ENCODE results near the gene CNIH2. TPM values are rescaled to one million over a fixed set of nuclear protein-coding genes. Genes with fewer than 3 reads are reported as not detected.
"Not testable (repeated sequence)": the region's sequence is repeated elsewhere in the genome, so short reads cannot be mapped to it uniquely, and the experiment has no call there.

CNIH2 gene
- total RNA-seq, 1 experiment from 2014 or later, result 5.8 TPM

DNA sequence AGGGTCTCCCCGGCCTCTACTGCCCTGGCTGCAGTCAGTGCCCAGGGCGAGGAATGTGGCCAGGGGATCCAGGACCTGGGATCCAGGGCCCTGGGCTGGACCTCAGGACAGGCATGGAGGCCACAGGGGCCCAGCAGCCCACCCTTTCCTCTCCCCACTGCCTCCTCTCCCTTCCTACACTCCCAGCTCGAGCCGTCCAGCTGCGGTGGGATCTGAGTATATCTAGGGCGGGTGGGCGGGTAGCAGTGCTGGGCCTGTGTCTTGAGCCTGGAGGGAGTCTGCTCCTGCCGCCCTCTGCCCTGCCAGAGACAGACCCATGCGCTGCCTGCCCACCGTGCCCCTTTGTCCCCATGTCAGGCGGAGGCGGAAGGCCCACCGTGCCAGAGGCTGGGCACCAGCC, 1.4 kb upstream of the CNIH2 start:
- not testable (repeated sequence) for H3K9me3 ChIP-seq (replicated peaks); H3K27ac ChIP-seq; H3K4me3 ChIP-seq; H3K27me3 ChIP-seq; DNase-seq; H3K36me3 ChIP-seq
- H3K4me1 ChIP-seq, result peaks cover 27% of the 10 kb centered on the region

DNA sequence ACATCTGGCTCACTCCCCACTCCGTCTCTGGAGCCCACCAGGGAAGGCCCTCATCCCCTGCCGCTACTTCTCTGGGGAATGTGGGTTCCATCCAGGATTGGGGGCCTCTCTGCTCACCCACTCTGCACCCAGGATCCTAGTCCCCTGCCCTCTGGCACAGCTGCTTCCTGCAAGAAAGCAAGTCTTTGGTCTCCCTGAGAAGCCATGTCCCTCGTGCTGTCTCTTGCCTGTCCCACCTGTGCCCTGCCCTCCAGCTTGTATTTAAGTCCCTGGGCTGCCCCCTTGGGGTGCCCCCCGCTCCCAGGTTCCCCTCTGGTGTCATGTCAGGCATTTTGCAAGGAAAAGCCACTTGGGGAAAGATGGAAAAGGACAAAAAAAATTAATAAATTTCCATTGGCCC, 911 bp upstream of the CNIH2 start:
- not testable (repeated sequence) for H3K4me3 ChIP-seq; H3K9me3 ChIP-seq (replicated peaks); H3K27me3 ChIP-seq; DNase-seq; H3K27ac ChIP-seq; H3K36me3 ChIP-seq
- peaks cover 27% of the 10 kb centered on the region for H3K4me1 ChIP-seq

- Histone ChIP-seq H3K27ac (no peak overlapping the region), H3K4me1 (peaks cover 27% of the 10 kb centered on the region), H3K36me3 (peaks cover under 1% of the 10 kb centered on the region; the same call in 1 of the 2 replicates), H3K27me3 (no peaks in the 10 kb centered on the region), H3K9me3 (replicated peaks) (no peaks in the 10 kb centered on the region), H3K4me3 (peak overlapping the region; percentile 45)
- DNase-seq, result peak in 1 of 2 experiments; percentile 45
These were observed 552 bp downstream of the CNIH2 start for GRCh38 chr11:66278363-66279091.

GRCh38 chr11:66279092-66279734, 1.2 kb downstream of the CNIH2 start:
- Histone ChIP-seq H3K4me1 (peaks cover 25% of the 10 kb centered on the region), H3K9me3 (replicated peaks) (no peaks in the 10 kb centered on the region), H3K27me3 (no peaks in the 10 kb centered on the region), H3K27ac (no peak overlapping the region), H3K36me3 (no peaks in the 10 kb centered on the region), H3K4me3 (no peak overlapping the region)
- DNase-seq, result no peak

- Histone ChIP-seq H3K9me3 (replicated peaks) (no peaks in the 10 kb centered on the region), H3K36me3 (no peaks in the 10 kb centered on the region), H3K27ac (no peak overlapping the region), H3K4me1 (peaks cover 17% of the 10 kb centered on the region), H3K4me3 (no peak overlapping the region), H3K27me3 (no peaks in the 10 kb centered on the region)
- no peak for DNase-seq
These were observed 2.5 kb downstream of the CNIH2 start for GRCh38 chr11:66280428-66280827.

DNA sequence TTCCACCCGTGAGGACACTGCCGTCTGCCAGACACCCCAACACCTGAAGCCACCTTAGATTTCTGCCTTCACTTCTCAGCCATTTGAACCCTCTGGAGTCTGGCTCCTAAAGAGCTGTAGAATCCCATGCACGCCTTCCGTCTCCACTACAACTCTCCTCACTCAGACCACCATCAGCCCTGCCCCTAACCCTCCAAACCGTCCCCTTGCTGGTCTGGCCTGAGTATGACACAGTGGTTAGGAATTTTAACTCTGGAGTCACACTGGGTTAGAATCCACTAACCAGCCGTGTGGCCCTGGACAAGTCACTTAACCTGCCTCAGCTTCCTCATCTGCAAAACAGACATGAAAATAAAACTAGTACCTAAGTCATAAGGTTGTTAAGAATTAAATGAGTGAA, 3.0 kb downstream of the CNIH2 start:
- no peaks in the 10 kb centered on the region for H3K27me3 ChIP-seq
- H3K36me3 ChIP-seq, result no peaks in the 10 kb centered on the region
- H3K9me3 ChIP-seq (replicated peaks), result no peaks in the 10 kb centered on the region
- H3K4me1 ChIP-seq, result peaks cover 11% of the 10 kb centered on the region
- H3K4me3 ChIP-seq, result no peak overlapping the region
- H3K27ac ChIP-seq, result no peak overlapping the region
- DNase-seq, result no peak

DNA sequence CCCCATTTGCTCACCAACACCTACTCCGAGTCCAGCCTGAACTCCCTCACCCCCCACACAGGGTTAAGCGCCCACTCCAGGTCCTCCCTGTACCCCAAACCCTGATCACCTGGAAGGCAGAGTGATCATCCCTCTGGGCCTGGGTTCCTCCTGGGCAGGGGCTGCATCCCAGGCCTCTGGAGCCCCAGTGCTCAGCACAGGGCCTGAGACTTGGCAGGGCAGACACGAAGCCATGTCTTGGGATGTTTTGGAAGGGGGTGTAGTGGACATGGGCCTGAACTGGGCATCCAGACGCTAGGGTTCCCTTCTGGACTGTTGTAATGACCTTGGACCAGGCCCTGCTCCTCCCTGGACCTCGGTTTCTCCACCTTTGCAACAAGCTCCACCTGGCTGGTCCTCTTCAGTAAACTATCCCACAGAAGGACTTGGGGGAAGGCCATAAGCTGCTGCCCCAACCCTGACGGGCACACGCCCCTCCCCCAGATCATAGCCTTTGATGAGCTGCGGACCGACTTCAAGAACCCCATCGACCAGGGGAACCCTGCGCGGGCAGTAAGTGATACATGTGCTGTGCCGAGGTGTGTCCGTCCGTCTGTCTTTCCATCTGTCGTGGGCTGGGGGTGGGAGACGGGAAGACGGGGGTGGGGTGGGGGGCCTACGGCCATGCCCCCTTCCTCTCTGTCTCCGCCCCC, 3.9 kb downstream of the CNIH2 start:
- Histone ChIP-seq H3K27ac (no peak overlapping the region), H3K4me3 (no peak overlapping the region), H3K4me1 (peaks cover 11% of the 10 kb centered on the region), H3K27me3 (no peaks in the 10 kb centered on the region), H3K36me3 (no peaks in the 10 kb centered on the region), H3K9me3 (replicated peaks) (no peaks in the 10 kb centered on the region)
- DNase-seq, result no peak

- H3K27ac ChIP-seq, result no peak overlapping the region
- peak; percentile 97 to 98 for DNase-seq
- H3K4me3 ChIP-seq, result no peak overlapping the region
- no peaks in the 10 kb centered on the region for H3K9me3 ChIP-seq (replicated peaks)
- H3K27me3 ChIP-seq, result no peaks in the 10 kb centered on the region
- no peaks in the 10 kb centered on the region for H3K36me3 ChIP-seq
- H3K4me1 ChIP-seq, result peaks cover 8% of the 10 kb centered on the region
These were observed 4.8 kb downstream of the CNIH2 start for GRCh38 chr11:66282468-66283455.

DNA sequence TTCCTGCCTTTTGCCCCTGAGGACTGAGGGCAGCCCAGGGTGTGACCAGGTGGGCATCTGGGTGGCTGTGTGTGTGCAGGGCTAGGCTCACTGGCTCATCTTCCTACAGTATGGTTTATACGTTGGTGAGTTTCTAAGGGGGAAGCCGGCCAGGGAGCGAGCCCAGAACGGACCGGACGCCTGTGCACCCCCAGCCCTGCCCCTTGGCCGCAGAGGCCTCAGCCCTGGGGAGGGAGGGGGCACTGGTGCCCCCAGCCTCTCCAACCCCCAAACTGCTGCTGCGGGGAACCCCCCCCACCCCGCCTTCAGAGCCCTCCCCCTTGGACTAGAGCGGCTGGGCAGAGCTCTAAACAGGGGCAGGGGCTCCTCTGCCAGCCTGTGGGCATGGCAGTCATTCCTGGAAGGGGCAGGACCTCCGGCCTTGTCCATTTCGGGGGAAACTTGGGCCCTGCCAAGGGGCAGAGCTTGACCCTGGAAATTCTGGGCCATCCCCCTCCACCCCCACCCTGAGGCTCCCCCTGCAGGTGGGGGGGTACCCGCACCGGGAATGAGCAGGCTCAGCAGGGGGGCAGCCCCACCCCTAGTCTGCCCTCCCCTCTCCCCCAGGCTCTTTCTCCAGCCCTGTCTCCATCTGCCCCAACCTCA, 5.6 kb downstream of the CNIH2 start:
- no peak overlapping the region for H3K4me3 ChIP-seq
- DNase-seq, result no peak
- peaks cover 12% of the 10 kb centered on the region for H3K4me1 ChIP-seq
- no peaks in the 10 kb centered on the region for H3K36me3 ChIP-seq
- H3K27me3 ChIP-seq, result no peaks in the 10 kb centered on the region
- H3K9me3 ChIP-seq (replicated peaks), result no peaks in the 10 kb centered on the region
- H3K27ac ChIP-seq, result no peak overlapping the region

DNA sequence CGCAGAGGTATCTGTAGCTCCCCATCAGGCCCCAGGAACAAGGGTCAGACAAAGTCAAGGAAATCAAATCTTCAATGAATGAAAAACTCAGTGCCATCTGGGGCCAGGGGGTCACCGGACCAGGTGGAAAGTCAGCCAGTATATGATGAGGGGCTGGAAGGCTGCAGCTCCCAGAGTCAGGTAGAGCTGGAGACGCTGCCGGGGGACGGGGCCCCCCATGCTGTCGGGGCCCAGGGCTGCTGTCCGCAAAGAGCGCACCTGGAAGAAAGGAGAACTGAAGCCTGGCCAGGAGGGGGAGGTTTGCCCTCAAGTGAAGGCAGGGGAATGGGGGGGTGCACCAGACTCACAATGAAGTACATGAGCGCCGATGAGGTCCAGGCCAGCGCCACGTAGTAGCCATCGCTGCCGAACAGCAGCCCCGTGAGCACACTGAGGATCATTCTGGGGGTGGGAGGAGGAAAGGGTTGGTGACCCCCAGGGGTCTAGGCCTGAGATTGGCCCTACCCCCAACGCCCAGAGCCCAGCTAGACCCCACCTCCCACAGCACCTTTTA, 6.6 kb downstream of the CNIH2 start:
- peaks cover 12% of the 10 kb centered on the region for H3K4me1 ChIP-seq

DNA sequence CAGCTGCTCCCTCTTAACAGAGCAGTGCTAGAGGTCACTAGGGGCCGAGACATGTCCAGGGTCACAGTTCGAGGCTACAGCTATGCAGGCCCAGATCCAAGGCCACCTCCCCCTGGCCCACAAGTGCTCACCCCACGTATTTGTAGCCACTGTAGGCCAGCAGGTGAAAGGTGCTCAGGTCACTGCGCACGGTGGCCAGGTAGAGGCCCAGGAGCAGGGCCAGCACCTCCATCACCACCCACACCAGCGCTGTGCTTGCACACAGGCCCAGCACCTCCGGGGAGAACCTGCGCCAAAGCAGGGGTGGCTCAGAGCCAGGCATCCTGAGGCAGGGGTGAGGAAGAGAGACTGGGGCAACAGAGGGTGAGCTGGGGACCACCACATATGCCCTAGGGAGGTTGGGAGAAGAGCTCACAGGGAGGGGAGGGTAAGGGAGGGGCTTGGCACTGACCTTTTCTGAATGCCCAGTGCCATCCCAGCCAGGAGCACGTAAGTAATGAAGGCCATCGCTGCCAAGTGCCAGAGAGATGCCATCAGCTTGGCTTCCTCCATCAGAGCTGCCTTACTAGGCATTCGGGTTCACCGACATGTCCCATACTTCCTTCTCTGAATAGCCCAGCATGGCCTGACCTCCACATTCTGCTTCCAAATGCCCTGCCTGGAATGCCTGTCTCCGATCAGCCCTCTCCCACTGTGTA, 7.4 kb downstream of the CNIH2 start:
- Histone ChIP-seq H3K4me1 (peaks cover 8% of the 10 kb centered on the region), H3K27me3 (no peaks in the 10 kb centered on the region), H3K9me3 (replicated peaks) (no peaks in the 10 kb centered on the region), H3K4me3 (no peak overlapping the region), H3K36me3 (no peaks in the 10 kb centered on the region), H3K27ac (no peak overlapping the region)
- no peak for DNase-seq

More for the DNA sequence above, 6.6 kb downstream of the CNIH2 start:
- Histone ChIP-seq H3K36me3 (no peaks in the 10 kb centered on the region), H3K27me3 (no peaks in the 10 kb centered on the region), H3K4me3 (no peak overlapping the region), H3K27ac (no peak overlapping the region), H3K9me3 (replicated peaks) (no peaks in the 10 kb centered on the region)
- no peak for DNase-seq

- no peak for DNase-seq
- Histone ChIP-seq H3K4me1 (peaks cover 4% of the 10 kb centered on the region; the same call in 1 of the 2 replicates), H3K4me3 (no peak overlapping the region), H3K36me3 (no peaks in the 10 kb centered on the region), H3K9me3 (replicated peaks) (no peaks in the 10 kb centered on the region), H3K27ac (no peak overlapping the region), H3K27me3 (no peaks in the 10 kb centered on the region)
These were observed 8.7 kb downstream of the CNIH2 start for GRCh38 chr11:66286699-66287098.

DNA sequence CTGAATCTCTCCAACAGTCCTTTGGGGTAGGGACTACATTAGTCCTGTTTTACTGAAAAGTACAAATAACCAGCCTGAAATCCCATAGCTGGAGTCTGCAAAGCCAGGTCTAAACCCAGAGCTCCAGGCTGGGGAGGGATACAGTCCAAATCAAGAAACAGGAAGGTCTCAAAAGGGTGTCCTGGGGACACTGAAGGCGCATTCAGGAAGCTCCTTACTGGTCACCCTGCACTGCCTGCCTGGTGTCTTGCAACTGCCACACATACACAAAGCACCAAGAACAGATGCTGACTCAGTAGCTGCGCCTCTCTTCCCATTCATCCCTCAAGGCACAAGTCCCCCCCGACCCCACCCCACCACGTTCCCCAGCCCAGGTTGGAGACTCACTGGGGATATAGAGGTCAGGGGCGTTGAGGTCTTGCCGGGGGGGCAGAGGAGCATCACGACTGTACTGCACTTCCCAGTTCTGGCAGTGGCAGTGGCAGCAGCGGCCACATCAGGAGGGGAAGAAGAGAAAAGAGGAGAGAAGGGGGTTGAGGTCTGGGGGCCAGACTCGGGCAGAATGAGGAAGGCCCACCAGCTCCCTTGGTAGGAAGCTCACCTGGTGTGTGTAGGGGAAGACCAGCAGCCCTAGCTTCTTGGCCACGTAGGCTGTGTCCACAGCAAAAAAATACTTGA, 9.4 kb downstream of the CNIH2 start:
- Histone ChIP-seq H3K9me3 (replicated peaks) (no peaks in the 10 kb centered on the region), H3K4me1 (peaks cover 4% of the 10 kb centered on the region; the same call in 1 of the 2 replicates), H3K36me3 (no peaks in the 10 kb centered on the region), H3K4me3 (no peak overlapping the region), H3K27ac (no peak overlapping the region), H3K27me3 (no peaks in the 10 kb centered on the region)
- no peak for DNase-seq

Data from SJCRH30 (cell line).